H9 (cell line): ENCODE data around the gene CPSF6. TPM values are rescaled to one million over a fixed set of nuclear protein-coding genes. Genes with fewer than 3 reads are reported as not detected.

ENCODE experiments used
- DNase-seq: peaks from one replicate; pipeline ENCODE4 v3.0.0-alpha.2; 2017
- H2AFZ ChIP-seq: one replicate; pipeline ENCODE4 v1.6.1; 2013; ENCODE audit warnings: mild to moderate bottlenecking, low read length, control low read depth, moderate library complexity
- H2AK5ac ChIP-seq: 2 replicates; pipeline ENCODE4 v1.6.1; 2013; ENCODE audit warnings: low read length, control low read depth, mixed read lengths; ENCODE audit not compliant: insufficient read length
- H2BK120ac ChIP-seq: one replicate; pipeline ENCODE4 v1.6.1; 2013; ENCODE audit warnings: low read depth, mild to moderate bottlenecking, low read length, control low read depth, inconsistent platforms; ENCODE audit not compliant: poor library complexity, severe bottlenecking
- H2BK12ac ChIP-seq: 2 replicates; pipeline ENCODE4 v1.6.1; 2013; ENCODE audit warnings: low read length, control low read depth, mixed read lengths, low read depth; ENCODE audit not compliant: insufficient read length
- H2BK15ac ChIP-seq: 2 replicates; pipeline ENCODE4 v1.6.1; 2013; ENCODE audit warnings: low read depth, low read length, control low read depth
- H2BK20ac ChIP-seq: one replicate; pipeline ENCODE4 v1.6.1; 2013; ENCODE audit warnings: low read depth, mild to moderate bottlenecking, low read length, control low read depth, inconsistent platforms; ENCODE audit not compliant: poor library complexity, severe bottlenecking
- H2BK5ac ChIP-seq: 2 replicates; pipeline ENCODE4 v1.6.1; 2013; ENCODE audit warnings: low read length, control low read depth, mixed read lengths; ENCODE audit not compliant: insufficient read length
- H3K14ac ChIP-seq: 2 replicates; pipeline ENCODE4 v1.6.1; 2013; ENCODE audit warnings: low read length, control low read depth; ENCODE audit not compliant: insufficient read depth
- H3K18ac ChIP-seq: 2 replicates; pipeline ENCODE4 v1.6.1; 2013; ENCODE audit warnings: low read depth, mild to moderate bottlenecking, mixed read lengths, low read length, control low read depth; ENCODE audit not compliant: insufficient read length
- H3K23ac ChIP-seq: 2 replicates; pipeline ENCODE4 v1.6.1; 2013; ENCODE audit warnings: low read length, control low read depth, mixed read lengths, low read depth; ENCODE audit not compliant: insufficient read length
- H3K23me2 ChIP-seq: 2 replicates; pipeline ENCODE4 v1.6.1; 2013; ENCODE audit warnings: low read depth, mild to moderate bottlenecking, mixed read lengths, low read length, control low read depth; ENCODE audit not compliant: insufficient read length, poor library complexity, severe bottlenecking
- H3K27ac ChIP-seq: 2 replicates; pipeline ENCODE4 v1.5.1; 2013; ENCODE audit warnings: low read length, control low read depth, mixed read lengths, low read depth; ENCODE audit not compliant: insufficient read length
- H3K27me3 ChIP-seq: 2 replicates; pipeline ENCODE4 v1.6.1; 2013; ENCODE audit warnings: low read length, control low read depth, inconsistent platforms; ENCODE audit not compliant: insufficient read depth
- H3K4ac ChIP-seq: 2 replicates; pipeline ENCODE4 v1.6.1; 2013; ENCODE audit warnings: low read depth, mild to moderate bottlenecking, control low read depth, inconsistent platforms, low read length, moderate library complexity
- H3K4me1 ChIP-seq: 2 replicates; pipeline ENCODE4 v1.6.1; 2013; ENCODE audit warnings: low read length, control low read depth, inconsistent platforms; ENCODE audit not compliant: insufficient read depth
- H3K4me2 ChIP-seq: 2 replicates; pipeline ENCODE4 v1.6.1; 2013; ENCODE audit warnings: low read length, control low read depth, mixed read lengths; ENCODE audit not compliant: insufficient read length, insufficient read depth
- H3K56ac ChIP-seq: 2 replicates; pipeline ENCODE4 v1.6.1; 2013; ENCODE audit warnings: low read depth, mild to moderate bottlenecking, mixed read lengths, low read length, control low read depth; ENCODE audit not compliant: insufficient read length
- H3K79me1 ChIP-seq: 2 replicates; pipeline ENCODE4 v1.6.1; 2013; ENCODE audit warnings: low read depth, mild to moderate bottlenecking, moderate library complexity, low read length, control low read depth, inconsistent platforms; ENCODE audit not compliant: insufficient read depth, poor library complexity, severe bottlenecking
- H3K79me2 ChIP-seq: 2 replicates; pipeline ENCODE4 v1.6.1; 2013; ENCODE audit warnings: low read length, control low read depth, inconsistent platforms; ENCODE audit not compliant: insufficient read depth
- H3K9ac ChIP-seq: 2 replicates; pipeline ENCODE4 v1.6.1; 2013; ENCODE audit warnings: low read length, control low read depth, mixed read lengths; ENCODE audit not compliant: insufficient read length; ENCODE audit errors: extremely low read depth
- H3K9me3 ChIP-seq: one replicate; pipeline ENCODE4 v1.6.1; 2013; ENCODE audit warnings: low read depth, low read length, inconsistent platforms; ENCODE audit not compliant: control insufficient read depth
- H3T11ph ChIP-seq: one replicate; pipeline ENCODE4 v1.6.1; 2013; ENCODE audit warnings: mild to moderate bottlenecking, low read length, control low read depth, inconsistent platforms
- H4K20me1 ChIP-seq: one replicate; pipeline ENCODE4 v1.6.1; 2013; ENCODE audit not compliant: control insufficient read depth, insufficient read length, insufficient read depth
- H4K5ac ChIP-seq: 2 replicates; pipeline ENCODE4 v1.6.1; 2013; ENCODE audit warnings: low read depth, mild to moderate bottlenecking, mixed read lengths, low read length, control low read depth; ENCODE audit not compliant: insufficient read length
- H4K8ac ChIP-seq: replicated peaks from 2 replicates; pipeline ENCODE4 v1.6.1; 2013; ENCODE audit warnings: low read length, control low read depth, mixed read lengths, low read depth; ENCODE audit not compliant: insufficient read length
- H4K91ac ChIP-seq: 2 replicates; pipeline ENCODE4 v1.6.1; 2013; ENCODE audit warnings: low read depth, mild to moderate bottlenecking, moderate library complexity, mixed read lengths, low read length, control low read depth; ENCODE audit not compliant: insufficient read length
- H3K27ac Mint-ChIP-seq, 3 experiments: 2 replicates in 2 of 3; 3 replicates in 1 of 3; pipeline ENCODE4 v1.8.0; 2020 to 2021; ENCODE audit warnings: mixed read lengths in 3 of 3, mild to moderate bottlenecking in 1 of 3, moderate library complexity in 1 of 3
- H3K27me3 Mint-ChIP-seq: 2 replicates; pipeline ENCODE4 v1.8.0; 2021; ENCODE audit warnings: low read depth, mild to moderate bottlenecking, moderate library complexity, mixed read lengths
- H3K36me3 Mint-ChIP-seq, 3 experiments: 2 replicates in 2 of 3; 3 replicates in 1 of 3; pipeline ENCODE4 v1.8.0; 2020 to 2021; ENCODE audit warnings: low read depth in 3 of 3, mixed read lengths in 3 of 3; ENCODE audit not compliant: insufficient read depth in 1 of 3
- H3K4me1 Mint-ChIP-seq, 2 experiments: 2 replicates each; pipeline ENCODE4 v1.8.0; 2020; ENCODE audit warnings: mixed read lengths in 2 of 2
- H3K4me3 Mint-ChIP-seq, 2 experiments: 2 replicates in 1 of 2; 3 replicates in 1 of 2; pipeline ENCODE4 v1.8.0; 2020 to 2021; ENCODE audit warnings: mild to moderate bottlenecking in 2 of 2, mixed read lengths in 2 of 2, moderate library complexity in 1 of 2
- H3K9me3 Mint-ChIP-seq, 2 experiments: 2 replicates in 1 of 2; 3 replicates in 1 of 2; pipeline ENCODE4 v1.8.0; 2020; ENCODE audit warnings: mild to moderate bottlenecking in 2 of 2, mixed read lengths in 2 of 2, moderate library complexity in 1 of 2
- CTCF ChIP-seq: fragments of 200-600 bp; sonication (generic); conservative IDR thresholded peaks from 3 replicates; pipeline ENCODE4 v1.8.0; 2021; ENCODE audit warnings: antibody characterized with exemption, mild to moderate bottlenecking
- WGBS: extraction: QIAGEN DNeasy Blood & Tissue Kit; methylation state at CpG from one replicate; pipeline ENCODE4 v1.1.7; 2013; ENCODE audit warnings: missing lambda C conversion rate, low lambda C conversion rate, mixed read lengths; ENCODE audit not compliant: insufficient read length; ENCODE audit errors: extremely low coverage; 5-methylcytosine and 5-hydroxymethylcytosine counted together
- total RNA-seq: library from RNA; stranded (reverse); gene quantifications from 2 replicates; pipeline ENCODE4 v1.2.1, GENCODE V29; 2021

CPSF6 gene
- total RNA-seq, 1 experiment from 2014 or later, result 183 TPM

DNA sequence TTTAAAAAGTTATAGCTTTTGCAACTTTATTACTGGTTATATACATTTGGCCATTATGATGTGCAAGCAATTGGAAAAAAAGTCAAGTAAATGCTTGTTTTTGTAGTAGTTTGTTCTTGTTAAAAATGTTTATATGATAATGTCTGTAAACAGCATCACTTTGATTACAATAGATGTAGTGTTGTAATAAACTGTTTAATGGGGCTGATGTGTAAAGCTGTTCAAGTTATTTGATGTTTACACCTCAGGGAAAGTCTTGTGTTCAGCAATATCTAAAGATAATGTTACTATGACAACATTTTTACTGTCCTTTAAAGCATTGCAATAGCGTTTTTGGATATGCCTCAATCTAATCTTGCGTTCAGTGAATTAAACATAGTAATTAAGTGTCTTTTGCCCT lies 30.4 kb downstream of the CPSF6 start:
- H3K23ac ChIP-seq, result no peak overlapping the region
- Mint-ChIP-seq H3K36me3 (peaks cover 2 to 56% (median 43%) of the 10 kb centered on the region in 3 experiments; a peak in 5 of 7 replicates), H3K27me3 (no peaks in the 10 kb centered on the region), H3K27ac (no peak overlapping the region), H3K4me1 (no peaks in the 10 kb centered on the region), H3K9me3 (no peaks in the 10 kb centered on the region), H3K4me3 (no peak overlapping the region)
- no peaks in the 10 kb centered on the region for H4K20me1 ChIP-seq
- H3T11ph ChIP-seq, result no peak overlapping the region
- no peak overlapping the region for H4K5ac ChIP-seq
- no peak overlapping the region for H4K8ac ChIP-seq
- TF ChIP-seq CTCF, result no peak
- H3K56ac ChIP-seq, result no peak overlapping the region
- no peak overlapping the region for H3K14ac ChIP-seq
- no peaks in the 10 kb centered on the region for H3K9me3 ChIP-seq
- no peak overlapping the region for H2AFZ ChIP-seq
- H3K4ac ChIP-seq, result no peak overlapping the region
- no peak overlapping the region for H2BK120ac ChIP-seq
- H3K79me2 ChIP-seq, result no peaks in the 10 kb centered on the region
- no peak overlapping the region for H2AK5ac ChIP-seq
- no peak overlapping the region for H3K27ac ChIP-seq
- no peak overlapping the region for H2BK5ac ChIP-seq
- no peak overlapping the region for H4K91ac ChIP-seq
- H3K23me2 ChIP-seq, result no peaks in the 10 kb centered on the region
- H3K4me2 ChIP-seq, result no peak overlapping the region
- H3K4me1 ChIP-seq, result no peaks in the 10 kb centered on the region
- no peak for DNase-seq
- no peak overlapping the region for H2BK12ac ChIP-seq
- H3K27me3 ChIP-seq, result no peaks in the 10 kb centered on the region
- no peak overlapping the region for H3K18ac ChIP-seq
- no CpG with 5 or more reads among the region's 2 CpGs for WGBS
- no peak overlapping the region for H3K9ac ChIP-seq
- no peak overlapping the region for H2BK20ac ChIP-seq
- no peak overlapping the region for H2BK15ac ChIP-seq
- no peaks in the 10 kb centered on the region for H3K79me1 ChIP-seq
